HepG2 (cell line): ENCODE data around the gene NRP1. TPM values are rescaled to one million over a fixed set of nuclear protein-coding genes. Genes with fewer than 3 reads are reported as not detected.

Source experiments
- ATAC-seq: fragments of 200-7000 bp; cut with Tn5 transposase; 3 replicates; pipeline ENCODE4 v1.9.1; 2020; ENCODE audit warnings: mild to moderate bottlenecking, moderate library complexity
- BruUV-seq: library from RNA; stranded (reverse); fragments of 400-500 nt; replicated peaks from 2 replicates; lab custom pipeline; 2021; lab: Mats Ljungman, UMichigan
- CTCF ChIA-PET: fragments of 300-600 bp; formaldehyde crosslinking; extraction: SDS; loops from one replicate; lab custom pipeline; 2021; ENCODE audit warnings: low total read pairs, inconsistent platforms, low intra/inter-chr PET ratio; lab: Yijun Ruan, JAX
- POLR2A ChIA-PET: fragments of 350-600 bp; sonication (Branson Sonifier 250); formaldehyde crosslinking; loops from one replicate; lab custom pipeline; 2020; ENCODE audit warnings: antibody characterized with exemption, inconsistent platforms; lab: Yijun Ruan, JAX
- DNase-seq: peaks from one replicate; pipeline ENCODE4 v3.0.0-alpha.2; 2015; ENCODE audit warnings: low spot score
- FAIRE-seq: peaks from 3 replicates; lab custom pipeline; 2011; peaks lifted over from hg19 to GRCh38; lab: Jason Lieb, UNC
- H2AFZ ChIP-seq: one replicate; pipeline ENCODE4 v1.6.1; 2011; ENCODE audit warnings: low read length, inconsistent platforms
- H3K27ac ChIP-seq: fragments of 300-600 bp; 3 replicates; pipeline ENCODE4 v1.8.0; 2011; ENCODE audit warnings: mixed run types, mild to moderate bottlenecking, mixed read lengths, low read length, inconsistent platforms; ENCODE audit not compliant: insufficient read depth; ENCODE audit errors: extremely low read length
- H3K27me3 ChIP-seq, 2 experiments: fragments of 200-600 bp in 1 of 2; 2 replicates in 1 of 2; 3 replicates in 1 of 2; pipeline versions ENCODE4 v1.6.0 to v1.8.0; 2011; ENCODE audit warnings: low read length in 2 of 2, mild to moderate bottlenecking in 2 of 2, moderate library complexity in 2 of 2, inconsistent platforms in 1 of 2; ENCODE audit not compliant: insufficient read depth in 2 of 2, control insufficient read depth in 1 of 2
- H3K36me3 ChIP-seq, 2 experiments: fragments of 200-600 bp in 1 of 2; replicated peaks in 1 of 2; 2 replicates in 1 of 2; 3 replicates in 1 of 2; pipeline versions ENCODE4 v1.5.1 to v1.8.0; 2011; ENCODE audit warnings: low read length in 2 of 2, inconsistent platforms in 1 of 2; ENCODE audit not compliant: insufficient read depth in 2 of 2, control insufficient read depth in 1 of 2
- H3K4me1 ChIP-seq: 2 replicates; pipeline ENCODE4 v1.5.1; 2012; ENCODE audit warnings: low read length, inconsistent platforms; ENCODE audit not compliant: insufficient read depth
- H3K4me2 ChIP-seq: 2 replicates; pipeline ENCODE4 v1.6.0; 2011; ENCODE audit warnings: low read depth, low read length, inconsistent platforms
- H3K4me3 ChIP-seq, 3 experiments: fragments of 200-600 bp in 1 of 3; sonication (generic), shearing (Covaris generic) in 1 of 3; replicated peaks in 1 of 3; 2 replicates each; pipeline ENCODE4 v1.5.1; 2011 to 2016; ENCODE audit warnings: low read length in 3 of 3, inconsistent platforms in 2 of 3, low read depth in 2 of 3, mild to moderate bottlenecking in 2 of 3, control low read depth in 1 of 3, mixed read lengths in 1 of 3; ENCODE audit not compliant: insufficient read depth in 1 of 3
- H3K79me2 ChIP-seq: one replicate; pipeline ENCODE4 v1.6.1; 2011; ENCODE audit warnings: low read length, inconsistent platforms; ENCODE audit not compliant: insufficient read depth
- H3K9ac ChIP-seq: 2 replicates; pipeline ENCODE4 v1.6.0; 2011; ENCODE audit warnings: mild to moderate bottlenecking, low read depth, low read length, inconsistent platforms; ENCODE audit not compliant: insufficient read depth
- H3K9me3 ChIP-seq: 2 replicates; pipeline ENCODE4 v1.5.1; 2012; ENCODE audit warnings: mild to moderate bottlenecking, low read length
- H4K20me1 ChIP-seq: 2 replicates; pipeline ENCODE4 v1.6.0; 2011; ENCODE audit warnings: inconsistent platforms, mild to moderate bottlenecking, low read length, moderate library complexity; ENCODE audit not compliant: insufficient read depth
- BRD4 ChIP-seq: sonication (generic); formaldehyde crosslinking; IDR thresholded peaks from 2 replicates; pipeline ENCODE4 v1.4.0; 2020; ENCODE audit warnings: missing genetic modification reagents
- ETS1 ChIP-seq: sonication (generic); formaldehyde crosslinking; IDR thresholded peaks from 2 replicates; pipeline ENCODE4 v1.4.0; 2020; ENCODE audit warnings: missing genetic modification reagents
- FOSL1 ChIP-seq: sonication (generic); formaldehyde crosslinking; IDR thresholded peaks from 2 replicates; pipeline ENCODE4 v1.9.0; 2021; ENCODE audit warnings: missing genetic modification reagents, borderline replicate concordance
- HCFC1 ChIP-seq: fragments of 150-350 bp; IDR thresholded peaks from 2 replicates; pipeline ENCODE4 v1.6.1; 2014; ENCODE audit warnings: low read depth, low read length
- MAF1 ChIP-seq: sonication (generic); formaldehyde crosslinking; IDR thresholded peaks from 2 replicates; pipeline ENCODE4 v1.5.0; 2020; ENCODE audit warnings: missing genetic modification reagents, borderline replicate concordance
- PAXIP1 ChIP-seq: sonication (generic); formaldehyde crosslinking; conservative IDR thresholded peaks from 2 replicates; pipeline ENCODE4 v1.4.0; 2020; ENCODE audit warnings: mild to moderate bottlenecking, missing genetic modification reagents, moderate library complexity
- PHF5A ChIP-seq: IDR thresholded peaks from one replicate; pipeline ENCODE4 v1.6.1; 2018; ENCODE audit warnings: low read depth, missing genetic modification reagents; ENCODE audit not compliant: unreplicated experiment
- SETDB1 ChIP-seq: sonication (generic); formaldehyde crosslinking; IDR thresholded peaks from 2 replicates; pipeline ENCODE4 v1.5.1; 2020; ENCODE audit warnings: missing genetic modification reagents, mild to moderate bottlenecking, borderline replicate concordance
- ZBTB49 ChIP-seq: sonication (generic); formaldehyde crosslinking; IDR thresholded peaks from 2 replicates; pipeline ENCODE4 v1.4.0; 2020; ENCODE audit warnings: missing genetic modification reagents, borderline replicate concordance
- ZNF18 ChIP-seq: sonication (generic); formaldehyde crosslinking; IDR thresholded peaks from 2 replicates; pipeline ENCODE4 v1.8.0; 2022; ENCODE audit warnings: mild to moderate bottlenecking, missing genetic modification reagents; ENCODE audit not compliant: insufficient replicate concordance
- ZNF34 ChIP-seq: sonication (generic); formaldehyde crosslinking; IDR thresholded peaks from 2 replicates; pipeline ENCODE4 v1.4.0; 2020; ENCODE audit warnings: mild to moderate bottlenecking, missing genetic modification reagents, borderline replicate concordance
- ZNF354B ChIP-seq: sonication (generic); formaldehyde crosslinking; IDR thresholded peaks from 2 replicates; pipeline ENCODE4 v1.8.0; 2022; ENCODE audit warnings: mild to moderate bottlenecking, missing genetic modification reagents
- ZNF44 ChIP-seq: sonication (generic); formaldehyde crosslinking; IDR thresholded peaks from 2 replicates; pipeline ENCODE4 v1.5.1; 2020; ENCODE audit warnings: mild to moderate bottlenecking, missing genetic modification reagents
- ZNF670 ChIP-seq: sonication (generic); formaldehyde crosslinking; IDR thresholded peaks from 2 replicates; pipeline ENCODE4 v1.8.0; 2022; ENCODE audit warnings: mild to moderate bottlenecking, missing genetic modification reagents, borderline replicate concordance
- ZNF768 ChIP-seq: sonication (generic); formaldehyde crosslinking; IDR thresholded peaks from 2 replicates; pipeline ENCODE4 v1.4.0; 2020; ENCODE audit warnings: missing genetic modification reagents
- WGBS: methylation state at CpG from one replicate; pipeline ENCODE4 v1.1.6; 2017; ENCODE audit warnings: low lambda C conversion rate; 5-methylcytosine and 5-hydroxymethylcytosine counted together
- in situ Hi-C: cut with HindIII; loops from 2 replicates; pipeline ENCODE4 v1.10.0; 2017; ENCODE audit warnings: low pct_unique_long_range_greater_than_20kb; ENCODE audit not compliant: extremely low pct_ligation_motif_present
- intact Hi-C: fragments of 100-400 bp; cut with micrococcal nuclease; formaldehyde crosslinking; loops from one replicate; pipeline ENCODE4 v1.10.0; 2022; ENCODE audit not compliant: unreplicated experiment
- polyA plus RNA-seq, 8 experiments: library from polyadenylated mRNA; depleted of rRNA in 3 of 8; stranded (reverse) in 7 of 8; unstranded in 1 of 8; fragments of >200 nt; fragmentation: Illumina TruSeq in 4 of 8; extraction: Trizol in 4 of 8; gene quantifications; 2 replicates each; pipeline versions ENCODE4 v1.2.1 to v1.2.3, GENCODE V29; 2011 to 2016; ENCODE audit warnings: low read depth in 4 of 8, missing spikeins in 1 of 8, mixed read lengths in 1 of 8; ENCODE audit not compliant: insufficient read depth in 1 of 8
- total RNA-seq, 5 experiments: library from RNA; depleted of rRNA; stranded (reverse); fragments of >200 nt; fragmentation: Illumina TruSeq; extraction: Trizol; gene quantifications; 2 replicates each; pipeline ENCODE4 v1.2.3, GENCODE V29; 2016; ENCODE audit warnings: low read depth in 1 of 5

Gene NRP1
- total and polyA plus RNA-seq, 2 of the 13 experiments (the other 11 are each of a cell fraction or from before 2014, with no cell fraction given), result 5.3 to 5.8 TPM

GRCh38 chr10:33309406-33309805 lies 25.1 kb downstream of the NRP1 start (continued):
- TF ChIP-seq ZNF34 (CRISPR knock-in tag) (no peak), BRD4 (no peak), ZNF18 (CRISPR knock-in tag) (no peak), PHF5A (no peak)

GRCh38 chr10:33307835-33308234 lies 26.6 kb downstream of the NRP1 start:
- FAIRE-seq, result no peak
- DNase-seq, result no peak
- Histone ChIP-seq H3K79me2 (no peaks in the 10 kb centered on the region), H3K27me3 (no peaks in the 10 kb centered on the region), H2AFZ (no peak overlapping the region), H4K20me1 (no peaks in the 10 kb centered on the region), H3K9ac (no peak overlapping the region), H3K9me3 (no peaks in the 10 kb centered on the region), H3K4me2 (no peak overlapping the region), H3K4me3 (no peak overlapping the region), H3K4me1 (peaks cover 23% of the 10 kb centered on the region), H3K27ac (no peak overlapping the region), H3K36me3 (no peaks in the 10 kb centered on the region)
- POLR2A ChIA-PET, result no interaction called here
- CTCF ChIA-PET, result no interaction called here
- WGBS, result 98% methylated on average over 5 of the region's 5 CpGs
- no peak for ATAC-seq
- intact Hi-C loops (loop anchor here (5.0 kb wide), 1 partner anchor 111 kb away; no protein-coding TSS in a partner anchor), in situ Hi-C loops (no loop called here)
- no TSS peak for BruUV-seq
- no peak for TF ChIP-seq ZNF44
- no peak for TF ChIP-seq ETS1 (CRISPR knock-in tag)
- no peak for TF ChIP-seq ZBTB49 (CRISPR knock-in tag)
- TF ChIP-seq HCFC1, result no peak
- no peak for TF ChIP-seq ZNF670
- no peak for TF ChIP-seq FOSL1 (CRISPR knock-in tag)
- no peak for TF ChIP-seq MAF1 (CRISPR knock-in tag)
- no peak for TF ChIP-seq ZNF354B (CRISPR knock-in tag)
- no peak for TF ChIP-seq ZNF768 (CRISPR knock-in tag)
- TF ChIP-seq SETDB1 (CRISPR knock-in tag), result no peak
- no peak for TF ChIP-seq PAXIP1 (CRISPR knock-in tag)
